KG1 (cell line): ENCODE results near the gene ZNF845.
"Not testable (repeated sequence)": the region's sequence is repeated elsewhere in the genome, so short reads cannot be mapped to it uniquely, and the experiment has no call there.

ENCODE experiments used
- DNase-seq: peaks from one replicate; lab custom pipeline; 2025; lab: John Stamatoyannopoulos, UW

The ZNF845 gene

DNA sequence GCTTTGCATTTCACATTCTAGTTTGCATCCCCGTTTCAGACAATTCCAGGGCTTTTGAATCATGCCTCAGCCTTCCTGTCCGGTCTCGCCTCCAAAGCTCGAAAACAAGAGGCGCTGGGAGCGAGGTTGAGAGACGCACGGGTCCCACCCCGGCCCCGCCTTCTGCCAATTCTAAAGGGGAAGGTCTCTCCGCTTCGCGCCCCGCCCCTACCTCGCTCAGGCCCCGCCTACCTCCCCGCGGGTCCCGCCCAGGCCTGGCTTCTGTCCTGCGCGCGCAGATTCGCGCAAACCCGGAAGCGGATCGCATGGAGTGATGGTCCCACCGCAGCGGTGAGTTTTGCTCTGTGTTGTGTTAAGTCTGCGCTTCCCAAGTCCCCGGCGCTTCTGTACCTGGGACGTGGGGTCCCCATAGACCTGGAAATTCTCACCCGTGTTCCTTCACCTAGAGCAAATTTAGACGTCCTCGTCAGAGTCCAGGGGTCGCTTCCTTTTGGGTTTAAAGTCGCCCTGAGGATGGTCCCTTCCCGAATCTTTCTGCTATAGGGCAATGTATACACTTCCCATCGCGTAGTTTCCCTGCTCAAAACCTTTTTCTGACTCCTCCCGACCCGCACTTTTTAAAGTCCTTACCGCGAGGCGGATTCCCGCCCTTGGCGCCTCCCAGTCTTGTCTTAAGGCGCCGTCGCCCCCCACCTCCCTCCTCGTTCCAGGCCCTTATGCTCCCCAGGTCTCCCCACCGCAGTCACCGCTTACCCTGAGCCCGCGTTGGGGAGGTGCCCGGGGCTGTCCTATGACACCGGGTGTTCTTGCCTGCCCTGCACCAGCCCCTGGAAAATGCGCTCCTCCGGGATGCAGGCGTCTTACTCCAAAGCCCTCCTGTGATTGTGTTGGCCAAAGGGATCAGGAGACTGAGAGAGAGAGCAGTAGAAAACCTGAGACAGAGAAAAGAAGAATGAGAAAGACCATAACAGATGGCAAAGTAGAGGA, at the start of gene ZNF845:
TSS of gene ZNF845 (plus strand) at position 287 of the 987 bp plus-strand sequence. CDS start 7,559 bp downstream, outside the sequence.
- DNase-seq: peak; percentile 93

DNA sequence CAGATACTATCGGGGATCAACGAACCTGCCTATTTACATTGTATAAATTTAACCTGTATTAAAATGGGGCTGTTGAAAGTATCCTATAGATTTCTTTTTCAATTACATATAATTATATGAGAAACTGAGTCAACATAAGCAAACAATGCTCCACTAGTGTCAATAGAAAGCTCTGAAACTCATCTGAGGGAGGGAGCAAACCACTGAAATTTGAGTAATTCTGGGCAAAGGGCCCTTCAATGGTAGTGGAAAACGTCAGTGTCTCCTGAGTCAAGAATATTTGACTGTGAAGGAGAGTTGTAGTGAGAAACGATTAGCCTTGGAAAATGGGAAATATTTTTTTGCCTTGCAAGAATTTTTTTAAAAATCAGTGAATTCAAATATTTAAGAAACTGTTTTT, 48.5 kb upstream of the ZNF845 start:
- no peak for DNase-seq

DNA sequence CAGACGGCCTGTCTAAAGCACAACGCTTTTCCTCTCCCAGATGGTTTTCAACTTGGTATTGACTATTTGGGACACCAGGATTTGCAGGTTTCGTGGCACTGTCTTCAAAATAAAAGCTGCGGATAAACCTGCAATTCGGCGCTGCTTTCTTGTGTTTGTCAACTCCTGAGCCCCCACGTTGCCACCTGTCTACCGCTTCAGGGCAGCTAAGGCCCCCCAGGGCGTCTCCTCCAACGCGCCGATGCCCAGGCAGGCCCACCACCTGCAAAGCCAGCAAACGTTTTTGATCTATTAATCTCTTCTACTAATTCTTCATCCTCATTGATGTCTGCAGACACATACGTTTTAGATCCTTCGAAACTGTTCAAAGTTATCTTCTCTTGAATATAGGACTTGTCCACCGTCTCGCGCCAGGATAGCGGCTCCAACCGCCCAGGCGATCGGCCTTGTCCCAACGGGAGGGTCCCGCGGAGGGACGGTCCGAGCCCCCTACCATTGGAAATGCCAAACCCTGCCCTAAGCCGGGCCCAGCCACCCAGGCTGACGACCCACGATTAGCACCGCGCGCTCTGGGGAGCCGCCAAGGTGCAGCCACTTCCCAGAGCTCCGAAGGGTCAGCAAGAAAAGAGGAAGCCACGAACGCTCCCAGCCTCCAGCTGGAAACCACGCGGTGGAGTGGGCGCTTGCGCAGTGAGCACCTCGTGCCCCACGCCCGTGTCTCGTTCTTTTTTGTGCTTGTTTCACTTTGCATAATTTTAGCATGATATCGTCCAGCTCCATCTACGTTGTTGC, 42.6 kb upstream of the ZNF845 start:
- no peak for DNase-seq

DNA sequence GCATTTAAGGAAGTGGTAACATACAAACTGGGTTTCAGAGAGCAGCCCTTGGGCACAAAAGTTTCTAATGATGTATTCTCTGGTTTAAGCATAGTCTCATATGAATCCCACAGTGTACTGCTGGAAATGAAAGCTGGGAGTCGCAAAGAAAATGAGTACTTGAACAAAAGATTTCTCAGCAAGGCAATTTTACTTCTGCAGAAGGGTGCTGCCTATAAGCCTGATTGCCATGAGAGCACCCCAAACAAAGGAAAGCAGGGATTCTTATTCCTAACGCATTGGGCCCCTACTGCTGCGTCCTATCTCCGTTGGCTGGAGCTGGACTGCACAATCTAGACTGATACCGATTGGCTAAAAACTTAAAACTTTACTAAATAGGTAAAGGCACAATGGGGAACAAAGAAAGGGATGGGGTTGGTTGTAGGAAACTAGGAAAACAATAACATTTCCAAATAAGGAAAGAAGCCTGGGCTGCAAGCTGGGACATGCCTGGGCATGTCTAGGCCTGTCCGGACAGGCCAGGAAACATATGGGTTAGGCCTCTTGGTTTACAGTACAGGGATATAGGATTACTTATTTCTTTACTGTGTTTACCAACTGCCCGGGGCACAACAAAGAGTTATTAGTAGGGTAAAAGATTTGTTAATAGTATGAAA, 38.6 kb upstream of the ZNF845 start:
- DNase-seq: no peak

DNA sequence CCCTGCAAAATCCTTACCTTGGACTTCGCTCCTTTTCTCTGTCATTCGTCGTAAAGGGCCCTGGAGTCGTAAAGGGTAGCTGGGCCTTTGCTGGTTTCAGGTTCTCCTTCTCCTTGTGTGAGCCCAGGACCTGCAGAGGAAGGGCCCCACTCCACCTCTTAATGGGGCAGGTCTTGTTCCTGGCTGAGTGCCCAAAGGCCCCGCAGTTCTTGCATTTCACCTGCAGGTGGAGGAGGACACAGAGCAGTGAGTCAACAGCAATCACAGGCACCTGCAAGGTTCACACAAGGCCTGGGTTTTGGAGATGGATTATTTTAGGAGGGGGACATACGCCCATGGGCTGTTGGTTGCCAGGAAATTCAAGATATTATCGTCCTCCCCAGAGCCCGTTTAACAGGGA, 32.2 kb upstream of the ZNF845 start:
- not testable (repeated sequence) for DNase-seq

DNA sequence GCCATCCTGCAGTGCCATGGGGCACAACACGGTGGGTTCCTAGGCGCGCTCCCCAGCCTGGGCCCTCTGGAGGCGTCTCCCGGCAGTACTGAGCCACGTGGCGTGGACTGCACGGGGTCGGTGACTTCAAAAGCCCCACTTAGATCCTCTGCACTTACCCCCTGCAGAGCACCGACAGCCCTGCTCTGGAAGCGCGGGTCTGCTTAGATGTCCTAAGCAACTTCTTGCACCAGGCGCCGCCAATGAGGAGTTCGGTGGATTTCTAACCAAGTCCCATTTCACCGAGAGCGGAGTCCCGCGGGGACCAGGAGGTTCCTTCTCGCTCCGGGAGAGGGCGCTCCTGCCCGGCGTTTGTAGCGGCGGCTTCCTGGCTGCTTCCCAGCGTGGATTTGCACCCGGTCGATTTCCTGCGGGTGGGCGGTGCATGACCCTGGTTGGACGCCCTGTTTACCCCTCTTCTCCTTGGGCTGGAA, 25.2 kb upstream of the ZNF845 start:
- no peak for DNase-seq

DNA sequence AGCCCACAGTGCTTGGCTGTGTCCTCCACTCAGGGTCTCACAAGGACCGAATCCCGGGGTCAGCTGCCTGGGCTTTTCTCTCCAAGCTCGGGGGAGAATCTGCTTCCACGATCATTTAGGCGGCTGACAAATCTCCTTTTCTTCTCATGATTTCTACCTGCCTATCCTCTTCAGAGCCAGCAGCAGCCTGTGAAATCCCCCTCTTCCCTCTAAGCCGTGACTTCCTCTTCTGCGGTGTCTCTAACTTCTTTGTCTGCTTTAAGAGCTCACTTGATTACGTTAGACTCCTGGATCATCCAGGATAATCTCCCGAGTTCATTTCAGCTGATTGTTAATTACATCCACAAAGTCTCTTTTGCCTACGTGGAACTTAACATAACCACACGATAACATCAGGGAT, 22.5 kb upstream of the ZNF845 start:
- no peak for DNase-seq

DNA sequence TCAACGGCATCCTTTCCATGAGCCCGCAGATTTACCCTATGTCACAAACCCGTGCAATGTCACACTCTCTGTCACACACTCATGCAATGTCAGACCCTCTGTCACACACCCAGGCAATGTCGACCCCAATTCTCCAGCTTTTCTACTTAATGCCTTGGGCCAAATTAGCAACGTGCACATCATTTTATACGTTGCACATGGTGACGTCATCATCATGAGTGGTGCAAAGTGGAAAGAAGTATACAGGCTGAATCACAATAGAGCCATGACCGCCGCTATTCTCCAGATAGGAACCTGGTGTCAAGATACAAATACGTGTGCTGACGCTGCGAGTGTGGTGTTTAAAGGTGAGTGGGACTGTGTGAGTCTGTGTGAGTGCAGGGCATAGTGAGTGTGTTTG, 21.7 kb upstream of the ZNF845 start:
- DNase-seq: no peak

DNA sequence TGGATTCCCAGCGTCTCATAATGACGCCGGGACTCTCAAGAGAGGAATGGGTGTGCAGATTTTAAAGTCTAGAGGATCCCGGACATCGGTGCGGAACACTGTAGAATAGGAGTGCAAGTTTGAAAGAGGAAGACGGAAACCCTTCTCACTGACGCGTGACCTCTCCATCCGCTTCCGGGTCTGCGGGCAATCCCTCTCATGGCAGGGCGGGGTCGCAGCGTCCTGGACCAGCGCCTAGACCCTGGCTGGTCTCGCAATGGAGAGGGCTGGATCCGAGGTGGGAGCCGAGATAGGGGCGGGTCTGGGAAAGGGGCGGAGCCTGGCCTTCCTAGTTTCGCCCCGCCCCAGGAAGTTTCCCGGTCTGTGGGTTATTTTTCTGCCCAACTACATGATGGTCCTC, 4.6 kb upstream of the ZNF845 start:
- DNase-seq: no peak

DNA sequence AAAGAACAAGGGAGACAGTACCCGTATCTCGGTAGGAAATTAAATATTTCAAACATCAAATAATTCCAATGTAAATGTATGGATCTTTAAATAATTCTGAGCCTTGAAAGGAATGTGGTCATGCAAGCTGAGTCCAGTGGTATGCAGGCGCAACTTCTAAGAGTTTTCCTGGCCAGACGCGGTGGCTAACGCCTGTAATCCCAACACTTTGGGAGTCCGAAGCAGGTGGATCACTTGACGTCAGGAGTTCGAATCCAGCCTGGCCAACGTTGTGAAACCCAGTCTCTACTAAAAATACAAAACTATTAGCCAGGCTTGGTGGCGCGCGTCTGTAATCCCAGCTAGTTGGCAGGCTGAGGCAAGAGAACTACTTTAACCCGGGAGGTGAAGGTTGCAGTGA, 1.1 kb upstream of the ZNF845 start:
- DNase-seq: no peak

DNA sequence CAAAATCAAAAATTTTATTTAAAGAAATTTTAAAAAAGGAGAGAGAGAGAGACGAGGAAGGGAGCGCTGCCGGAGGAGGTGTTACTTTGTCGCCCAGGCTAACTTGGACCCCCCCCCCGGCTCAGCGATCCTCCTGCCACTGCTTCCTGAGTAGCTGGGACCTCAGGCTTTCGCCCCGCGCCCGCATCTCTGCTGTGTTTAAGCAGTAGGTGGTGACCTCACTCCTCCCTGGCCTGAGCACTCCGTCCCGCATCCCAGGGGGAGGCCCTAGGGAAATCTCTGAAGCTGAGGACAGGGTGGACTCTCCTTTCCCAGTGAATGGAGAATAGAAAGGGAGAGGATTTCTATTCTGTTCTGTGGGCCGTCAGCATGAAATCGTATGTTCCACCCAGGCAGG, 485 bp upstream of the ZNF845 start:
- DNase-seq: no peak

DNA sequence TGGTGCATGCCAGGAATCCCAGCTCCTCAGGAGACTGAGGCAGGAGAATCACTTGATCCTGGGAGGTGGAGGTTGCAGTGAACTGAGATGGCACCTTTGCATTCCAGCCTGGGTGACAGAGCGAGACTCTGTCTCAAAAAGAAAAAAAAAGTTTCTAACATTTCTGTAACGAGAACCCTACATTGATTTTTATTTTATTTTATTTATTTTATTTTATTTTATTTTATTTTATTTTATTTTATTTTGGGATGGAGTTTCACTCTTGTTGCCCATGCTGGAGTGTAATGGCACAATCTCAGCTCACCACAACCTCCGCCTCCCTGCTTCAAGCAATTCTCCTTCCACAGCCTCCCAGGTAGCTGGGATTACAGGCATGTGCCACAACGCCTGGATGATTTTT, 10.9 kb downstream of the ZNF845 start:
- DNase-seq: not testable (repeated sequence)

DNA sequence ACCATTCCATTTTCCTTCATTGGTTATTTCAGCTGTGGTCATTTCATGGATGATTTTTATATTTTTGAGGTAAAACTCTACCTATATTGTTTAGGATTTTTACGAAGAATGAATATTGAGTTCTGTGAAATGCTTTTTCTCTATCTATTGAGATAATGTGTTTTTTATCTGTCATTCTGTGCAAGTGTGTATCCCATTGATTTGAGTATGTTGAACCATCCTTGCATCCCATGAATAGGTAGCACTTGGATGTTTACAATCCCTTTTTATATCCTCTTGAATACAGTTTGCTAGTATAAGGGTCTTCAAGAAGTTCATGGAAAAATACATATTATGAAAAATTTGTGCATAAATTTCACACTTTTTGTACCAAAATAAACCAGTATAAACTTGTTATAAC, 22.2 kb downstream of the ZNF845 start:
- no peak for DNase-seq

DNA sequence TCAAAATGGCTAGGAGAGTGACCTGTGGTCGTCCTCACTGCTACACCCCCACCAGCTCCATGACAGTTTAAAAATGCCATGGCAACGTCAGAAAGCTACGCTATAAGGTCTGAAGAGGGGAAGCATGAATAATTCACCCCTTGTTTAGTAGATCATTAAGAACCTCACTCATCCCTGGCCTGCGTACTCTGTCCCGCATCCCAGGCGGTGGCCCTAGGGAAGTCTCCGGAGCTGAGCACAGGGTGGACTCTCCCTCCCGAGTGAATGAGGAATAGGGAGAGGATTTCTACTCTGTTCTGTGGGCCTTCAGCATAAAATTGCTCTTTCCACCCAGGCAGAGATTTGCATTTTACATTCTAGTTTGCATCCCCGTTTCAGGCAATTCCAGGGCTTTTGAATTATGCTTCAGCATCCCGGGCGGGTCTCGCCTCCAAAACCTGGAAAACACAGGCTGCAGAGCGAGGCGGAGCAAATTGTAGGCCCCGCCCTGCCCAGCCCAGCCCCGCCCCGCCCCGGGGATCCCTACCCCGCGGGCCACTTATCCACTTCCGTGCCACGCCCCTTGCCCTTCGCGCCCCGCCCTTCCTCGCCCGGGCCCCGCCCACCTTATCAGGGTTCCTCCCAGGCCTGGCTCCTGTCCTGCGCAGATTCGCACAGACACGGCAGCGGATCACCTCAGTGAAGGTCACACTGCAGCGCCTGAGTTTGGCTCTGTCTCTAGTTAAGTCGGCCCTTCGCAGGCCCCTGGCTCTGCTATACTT, 24.5 kb downstream of the ZNF845 start:
- DNase-seq: no peak

DNA sequence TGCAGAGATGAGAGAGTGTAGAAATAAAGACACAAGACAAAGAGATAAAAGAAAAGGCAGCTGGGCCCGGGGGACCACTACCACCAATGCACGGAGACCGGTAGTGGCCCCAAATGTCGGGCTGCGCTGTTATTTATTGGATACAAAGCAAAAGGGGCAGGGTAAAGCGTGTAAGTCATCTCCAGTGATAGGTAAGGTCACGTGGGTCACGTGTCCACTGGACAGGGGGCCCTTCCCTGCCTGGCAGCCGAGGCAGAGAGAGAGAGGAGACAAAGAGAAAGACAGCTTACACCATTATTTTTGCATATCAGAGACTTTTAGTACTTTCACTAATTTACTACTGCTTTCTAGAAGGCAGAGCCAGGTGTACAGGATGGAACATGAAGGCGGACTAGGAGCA, 26.5 kb downstream of the ZNF845 start:
- DNase-seq: not testable (repeated sequence)

DNA sequence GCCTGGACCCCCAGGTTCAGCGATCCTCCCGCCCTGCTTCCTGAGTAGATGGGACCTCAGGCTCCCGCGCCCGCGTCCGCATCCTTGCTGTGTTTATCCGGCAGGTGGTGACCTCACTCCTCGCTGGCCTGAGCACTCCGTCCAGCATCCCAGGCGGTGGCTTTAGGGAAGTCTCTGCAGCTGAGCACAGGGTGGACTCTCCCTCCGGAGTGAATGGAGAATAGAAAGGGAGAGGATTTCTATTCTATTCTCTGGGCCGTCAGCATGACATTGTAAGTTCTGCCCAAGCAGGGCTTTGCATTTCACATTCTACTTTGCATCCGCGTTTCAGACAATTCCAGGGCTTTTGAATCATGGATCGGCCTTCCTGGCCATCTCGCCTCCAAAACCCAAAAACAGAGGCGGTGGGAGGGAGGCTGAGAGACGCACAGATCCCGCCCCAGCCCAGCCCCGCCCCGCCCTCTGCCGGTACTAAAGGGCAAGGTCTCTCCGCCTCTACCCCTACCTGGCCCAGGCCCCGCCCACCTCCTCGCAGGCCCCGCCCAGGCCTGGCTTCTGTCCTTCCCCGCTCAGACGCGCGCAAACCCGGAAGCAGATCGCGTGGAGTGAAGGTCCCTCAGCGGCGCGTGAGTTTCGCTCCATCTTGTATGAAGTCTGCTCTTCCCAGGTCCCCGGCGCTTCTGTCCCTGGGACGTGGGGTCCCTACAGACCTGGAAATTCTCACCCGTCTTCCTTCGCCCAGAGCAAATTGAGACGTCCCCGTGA, 31.8 kb downstream of the ZNF845 start, which contains the start of gene ZNF525:
TSS of gene ZNF525 (plus strand) at position 572 of the 765 bp plus-strand sequence. CDS start 6,577 bp downstream, outside the sequence.
- DNase-seq: peak; percentile 87

DNA sequence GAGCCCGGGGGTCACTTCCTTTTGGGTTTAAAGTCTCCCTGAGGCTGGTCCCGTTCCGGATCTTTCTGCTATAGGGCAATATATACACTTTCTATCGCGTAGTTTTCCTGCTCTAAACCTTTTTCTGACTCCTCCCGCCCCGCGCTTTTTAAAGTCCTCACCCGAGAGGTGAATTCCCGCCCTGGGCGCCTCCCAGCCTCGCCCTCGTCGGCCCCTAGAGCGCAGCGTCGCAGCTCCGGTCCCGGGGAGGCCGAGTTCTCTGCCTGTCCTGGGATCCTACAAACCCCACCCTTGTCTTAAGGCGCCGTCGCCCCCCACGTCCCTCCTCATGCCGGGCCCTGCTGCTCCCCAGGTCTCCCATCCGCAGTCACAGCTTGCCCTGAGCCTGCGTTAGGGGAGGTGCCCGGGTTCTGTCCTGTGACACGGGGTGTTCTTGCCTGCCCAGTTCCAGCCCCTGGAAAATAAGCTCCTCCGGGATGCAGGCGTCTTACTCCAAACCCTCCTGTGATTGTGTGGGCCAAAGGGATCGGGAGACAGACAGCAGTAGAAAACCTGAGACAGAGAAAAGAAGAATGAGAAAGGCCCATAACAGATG, 32.4 kb downstream of the ZNF845 start:
- no peak for DNase-seq

DNA sequence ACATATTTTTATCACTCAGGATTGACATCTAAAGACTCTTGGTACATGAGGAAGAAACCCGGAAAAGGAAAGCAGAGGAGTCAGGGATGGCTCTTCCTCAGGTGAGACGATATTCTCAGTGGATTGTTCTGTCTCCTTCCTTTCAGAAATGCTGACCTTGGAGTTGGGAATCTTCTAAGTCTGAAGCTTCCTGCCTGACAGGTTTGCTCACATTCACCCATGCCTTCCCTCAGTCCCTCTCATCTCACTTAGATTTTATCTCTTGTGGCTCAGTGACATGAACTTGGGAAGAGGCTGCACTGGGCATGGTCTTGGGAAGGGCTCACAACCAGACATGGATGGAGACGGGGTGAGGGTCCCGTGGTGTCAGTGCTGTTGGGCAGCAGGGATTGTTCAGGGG, 38.6 kb downstream of the ZNF845 start:
- no peak for DNase-seq

DNA sequence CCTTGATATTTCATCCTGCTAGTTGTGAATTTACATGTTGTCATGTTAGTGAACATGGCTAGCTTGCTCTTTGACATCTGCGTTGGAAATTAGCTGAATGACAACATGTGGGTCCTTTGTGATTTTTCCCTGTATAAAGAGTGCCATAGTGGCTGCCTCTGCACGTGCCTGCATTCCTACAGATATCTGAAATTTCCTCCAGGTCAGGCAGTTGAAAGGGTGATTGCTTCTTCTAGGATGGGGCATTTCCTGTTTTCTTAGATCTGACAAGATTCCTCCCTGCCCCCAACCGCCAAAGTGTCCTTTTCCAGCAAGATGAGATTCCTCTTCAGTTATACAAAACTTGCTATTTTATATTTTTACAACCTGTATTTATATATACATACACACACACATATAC, 40.7 kb downstream of the ZNF845 start:
- DNase-seq: no peak

DNA sequence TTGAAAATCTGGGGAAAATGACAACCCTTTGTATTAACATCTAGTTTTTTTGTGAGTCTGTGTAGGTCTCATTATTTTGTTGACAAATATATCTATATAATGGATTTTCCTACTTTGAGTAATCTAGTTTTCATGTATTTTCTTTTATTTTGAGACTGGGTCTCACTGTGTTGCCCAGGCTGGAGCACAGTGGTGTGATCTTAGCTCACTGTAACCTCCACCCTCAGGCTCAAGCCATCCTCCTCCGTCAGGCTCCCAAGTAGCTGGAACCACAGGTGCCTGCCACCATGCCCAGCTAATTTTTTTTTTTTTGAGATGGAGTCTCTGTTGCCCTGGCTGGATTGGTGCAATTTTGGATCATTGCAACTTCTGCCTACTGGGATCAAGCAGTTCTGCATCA, 41.2 kb downstream of the ZNF845 start:
- no peak for DNase-seq
